ENCODE measurements around the gene CHCHD4.

DNA sequence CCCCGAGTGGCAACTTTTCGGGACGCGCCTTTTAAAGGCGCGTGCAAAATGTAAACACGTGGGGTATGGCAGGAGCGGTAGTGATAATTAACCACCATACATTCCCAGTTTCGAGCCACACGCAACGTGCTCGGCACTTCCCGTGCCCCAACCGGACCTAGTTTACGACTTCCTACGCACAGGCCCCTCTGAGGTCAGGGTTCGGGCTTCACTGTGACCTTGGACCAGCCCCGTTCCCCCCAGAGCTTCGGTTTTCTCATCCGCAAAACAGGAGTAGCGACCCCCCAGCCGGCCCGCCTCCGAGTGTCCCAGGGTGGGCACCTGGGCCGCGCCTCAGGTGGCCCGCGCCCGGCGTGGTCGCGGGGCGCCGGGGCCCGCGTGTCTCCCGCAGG lies 451 bp downstream of the CHCHD4 start:
- no peak for TF ChIP-seq POLR2A (IDR thresholded peaks at IDR 0.05)
- TF ChIP-seq, protein P1, sequence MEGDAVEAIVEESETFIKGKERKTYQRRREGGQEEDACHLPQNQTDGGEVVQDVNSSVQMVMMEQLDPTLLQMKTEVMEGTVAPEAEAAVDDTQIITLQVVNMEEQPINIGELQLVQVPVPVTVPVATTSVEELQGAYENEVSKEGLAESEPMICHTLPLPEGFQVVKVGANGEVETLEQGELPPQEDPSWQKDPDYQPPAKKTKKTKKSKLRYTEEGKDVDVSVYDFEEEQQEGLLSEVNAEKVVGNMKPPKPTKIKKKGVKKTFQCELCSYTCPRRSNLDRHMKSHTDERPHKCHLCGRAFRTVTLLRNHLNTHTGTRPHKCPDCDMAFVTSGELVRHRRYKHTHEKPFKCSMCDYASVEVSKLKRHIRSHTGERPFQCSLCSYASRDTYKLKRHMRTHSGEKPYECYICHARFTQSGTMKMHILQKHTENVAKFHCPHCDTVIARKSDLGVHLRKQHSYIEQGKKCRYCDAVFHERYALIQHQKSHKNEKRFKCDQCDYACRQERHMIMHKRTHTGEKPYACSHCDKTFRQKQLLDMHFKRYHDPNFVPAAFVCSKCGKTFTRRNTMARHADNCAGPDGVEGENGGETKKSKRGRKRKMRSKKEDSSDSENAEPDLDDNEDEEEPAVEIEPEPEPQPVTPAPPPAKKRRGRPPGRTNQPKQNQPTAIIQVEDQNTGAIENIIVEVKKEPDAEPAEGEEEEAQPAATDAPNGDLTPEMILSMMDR (IDR thresholded peaks at IDR 0.05) = no peak
